Astrocyte of the spinal cord (primary cell): ENCODE measurements around the gene CD53.

Experiments
- DNase-seq: peaks from one replicate; pipeline ENCODE4 v3.0.0; 2011; ENCODE audit warnings: low read depth, low spot score
- H3K4me3 ChIP-seq: 2 replicates; pipeline ENCODE4 v1.5.1; 2011; ENCODE audit warnings: low read depth, mild to moderate bottlenecking, low read length, moderate library complexity
- CTCF ChIP-seq: IDR thresholded peaks from 2 replicates; pipeline ENCODE4 v1.5.1; 2012; ENCODE audit warnings: low read depth, mild to moderate bottlenecking, low read length, inconsistent platforms
- in situ Hi-C: cut with HindIII; loops from 2 replicates; pipeline ENCODE4 v1.10.0; 2017; ENCODE audit warnings: low sequenced_read_pairs

Gene CD53

GRCh38 chr1:110880708-110881374 is 7.9 kb downstream of the CD53 start:
- no peak overlapping the region for H3K4me3 ChIP-seq
- in situ Hi-C loops = no loop called here
- no peak for DNase-seq
- no peak for TF ChIP-seq CTCF

DNA sequence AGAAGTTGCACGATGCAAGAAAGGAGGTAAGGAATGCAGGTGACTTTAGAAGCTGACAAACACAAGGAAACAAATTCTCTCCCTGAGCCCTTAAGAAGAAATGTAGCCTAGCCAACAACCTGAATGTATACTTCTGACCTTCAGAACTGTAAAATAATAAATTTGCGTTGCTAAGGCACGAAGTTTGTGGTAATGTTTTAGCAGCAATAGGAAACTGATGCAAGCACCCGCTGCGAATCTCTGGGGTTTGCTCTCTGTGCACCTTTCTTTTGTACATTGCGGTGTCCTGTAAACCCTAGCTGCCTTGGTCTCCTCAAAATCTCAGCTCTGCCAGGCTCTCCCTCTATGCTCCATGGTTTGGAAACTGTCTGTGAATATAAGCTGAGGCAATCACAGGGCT is 15.1 kb downstream of the CD53 start:
- TF ChIP-seq CTCF = no peak
- in situ Hi-C loops = no loop called here
- no peak overlapping the region for H3K4me3 ChIP-seq
- no peak for DNase-seq

GRCh38 chr1:110888641-110889040 is 15.7 kb downstream of the CD53 start:
- TF ChIP-seq CTCF = no peak
- H3K4me3 ChIP-seq = no peak overlapping the region
- in situ Hi-C loops = no loop called here
- no peak for DNase-seq

DNA sequence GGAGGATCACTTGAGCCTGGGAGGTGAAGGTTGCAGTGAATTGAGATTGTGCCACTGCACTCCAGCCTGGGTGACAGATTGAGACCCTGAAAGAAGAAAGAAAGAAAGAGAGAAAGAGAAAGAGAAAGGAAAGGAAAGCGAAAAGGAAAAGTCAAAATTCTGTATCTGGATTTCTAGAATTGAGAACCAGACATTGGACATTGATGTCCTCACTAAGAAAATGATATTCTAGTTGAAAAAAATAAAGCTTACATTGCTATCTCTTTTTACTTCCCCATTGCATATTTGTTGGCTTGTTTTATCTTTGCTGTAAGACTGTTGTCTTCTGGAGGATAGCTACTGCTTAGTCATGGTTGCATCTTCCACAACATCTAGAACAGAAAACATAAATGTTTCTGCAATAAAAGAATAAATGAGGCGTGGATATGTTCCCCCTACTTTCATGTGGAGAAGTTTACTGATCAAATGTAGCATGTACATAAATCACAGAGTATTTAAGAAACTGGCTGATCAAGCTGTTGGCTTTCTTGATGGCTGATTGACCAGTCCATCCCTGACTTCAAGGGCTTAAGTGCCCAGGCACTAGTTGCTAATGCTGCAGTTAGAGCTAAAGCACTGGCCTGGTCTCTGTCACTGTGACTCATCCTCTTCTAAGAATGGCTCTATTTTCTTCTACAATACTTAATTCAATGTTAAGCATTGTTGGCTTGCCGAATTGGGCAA is 17.7 kb downstream of the CD53 start:
- no peak overlapping the region for H3K4me3 ChIP-seq
- TF ChIP-seq CTCF = no peak
- no peak for DNase-seq
- in situ Hi-C loops = no loop called here

DNA sequence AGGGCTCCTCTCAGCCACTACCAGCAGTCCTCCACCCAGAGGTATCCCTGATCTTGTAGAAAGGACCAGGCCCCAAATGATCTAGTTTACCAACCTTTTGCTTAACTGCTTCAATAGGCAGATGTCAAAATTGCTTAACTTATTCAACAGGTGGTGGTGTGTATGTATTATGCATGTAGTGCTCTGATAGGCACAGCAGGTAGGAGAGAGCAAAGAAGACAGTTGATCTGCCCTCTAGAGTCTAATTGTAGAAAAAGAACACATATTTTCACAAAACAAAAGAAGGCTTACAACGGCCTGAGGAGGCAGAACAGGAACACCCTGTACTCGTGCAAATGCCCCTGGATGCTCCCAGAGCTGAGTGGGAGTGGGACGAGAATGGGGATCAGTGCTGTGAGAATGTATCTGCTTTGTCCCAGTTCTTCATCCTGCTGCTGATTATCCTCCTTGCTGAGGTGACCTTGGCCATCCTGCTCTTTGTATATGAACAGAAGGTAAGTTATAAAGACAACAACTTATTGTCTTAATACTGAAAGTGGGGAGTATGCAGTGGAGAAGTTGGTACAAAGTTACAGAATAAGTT is 21.1 kb downstream of the CD53 start:
- in situ Hi-C loops = no loop called here
- no peak for DNase-seq
- no peak for TF ChIP-seq CTCF

GRCh38 chr1:110896090-110896489 is 23.1 kb downstream of the CD53 start:
- no peak overlapping the region for H3K4me3 ChIP-seq
- TF ChIP-seq CTCF = no peak
- in situ Hi-C loops = no loop called here
- no peak for DNase-seq

More for the DNA sequence above, 21.1 kb downstream of the CD53 start:
- H3K4me3 ChIP-seq = no peak overlapping the region
